Measurements from ENCODE around the gene PXN.

The PXN gene

GRCh38 chr12:120290609-120291305, 25.2 kb upstream of the PXN start:
- Histone ChIP-seq H3K4me1 (ENCODE audit: control insufficient read depth in 1 of 2, insufficient read depth in 1 of 2, low read depth in 1 of 2, low read length in 1 of 2) (peaks cover 28 to 30% of the 10 kb centered on the region in 2 experiments), H3K4me3 (ENCODE audit: low read depth in 1 of 2, low read length in 1 of 2) (peak overlapping the region; percentile 72 to 76), H3K27me3 (no peaks in the 10 kb centered on the region), H3K9me3 (no peaks in the 10 kb centered on the region), H3K27ac (peak overlapping the region; percentile 95), H3K36me3 (no peaks in the 10 kb centered on the region)
- TF ChIP-seq CTCF (IDR thresholded peaks at IDR 0.05) = no peak

GRCh38 chr12:120287491-120287890, 22.0 kb upstream of the PXN start:
- H3K36me3 ChIP-seq = no peaks in the 10 kb centered on the region
- TF ChIP-seq CTCF (IDR thresholded peaks at IDR 0.05) = no peak
- no peaks in the 10 kb centered on the region for H3K9me3 ChIP-seq
- no peaks in the 10 kb centered on the region for H3K27me3 ChIP-seq
- no peak overlapping the region for H3K27ac ChIP-seq
- H3K4me1 ChIP-seq (ENCODE audit: control insufficient read depth in 1 of 2, insufficient read depth in 1 of 2, low read depth in 1 of 2, low read length in 1 of 2) = peaks cover 20 to 22% of the 10 kb centered on the region in 2 experiments
- no peak overlapping the region for H3K4me3 ChIP-seq (ENCODE audit: low read depth in 1 of 2, low read length in 1 of 2)

GRCh38 chr12:120286768-120287490, 21.4 kb upstream of the PXN start:
- Histone ChIP-seq H3K9me3 (no peaks in the 10 kb centered on the region), H3K4me1 (ENCODE audit: control insufficient read depth in 1 of 2, insufficient read depth in 1 of 2, low read depth in 1 of 2, low read length in 1 of 2) (peaks cover 15 to 18% of the 10 kb centered on the region in 2 experiments), H3K4me3 (ENCODE audit: low read depth in 1 of 2, low read length in 1 of 2) (no peak overlapping the region), H3K36me3 (no peaks in the 10 kb centered on the region), H3K27me3 (no peaks in the 10 kb centered on the region), H3K27ac (no peak overlapping the region)
- TF ChIP-seq CTCF (IDR thresholded peaks at IDR 0.05) = no peak

GRCh38 chr12:120284381-120284780, 18.9 kb upstream of the PXN start:
- no peak for TF ChIP-seq CTCF (IDR thresholded peaks at IDR 0.05)

GRCh38 chr12:120283318-120283717, 17.8 kb upstream of the PXN start:
- H3K4me1 ChIP-seq (ENCODE audit: control insufficient read depth in 1 of 2, insufficient read depth in 1 of 2, low read depth in 1 of 2, low read length in 1 of 2) = no peaks in the 10 kb centered on the region
- H3K27ac ChIP-seq = no peak overlapping the region
- no peak for TF ChIP-seq CTCF (IDR thresholded peaks at IDR 0.05)
- no peaks in the 10 kb centered on the region for H3K36me3 ChIP-seq
- H3K9me3 ChIP-seq = no peaks in the 10 kb centered on the region
- no peaks in the 10 kb centered on the region for H3K27me3 ChIP-seq
- H3K4me3 ChIP-seq (ENCODE audit: low read depth in 1 of 2, low read length in 1 of 2) = no peak overlapping the region

More at GRCh38 chr12:120284381-120284780, 18.9 kb upstream of the PXN start:
- Histone ChIP-seq H3K4me1 (ENCODE audit: control insufficient read depth in 1 of 2, insufficient read depth in 1 of 2, low read depth in 1 of 2, low read length in 1 of 2) (no peaks in the 10 kb centered on the region), H3K27ac (no peak overlapping the region), H3K4me3 (ENCODE audit: low read depth in 1 of 2, low read length in 1 of 2) (no peak overlapping the region), H3K9me3 (no peaks in the 10 kb centered on the region), H3K36me3 (no peaks in the 10 kb centered on the region), H3K27me3 (no peaks in the 10 kb centered on the region)
